ENCODE measurements around the gene APBB2. TPM values are rescaled to one million over a fixed set of nuclear protein-coding genes. Genes with fewer than 3 reads are reported as not detected.
A peak's percentile ranks its signal among the peaks of the same experiment; 100 is the strongest.

Gene APBB2
- polyA plus RNA-seq, 3 donors, result 0.15 to 0.33 TPM; not detected in 1

DNA sequence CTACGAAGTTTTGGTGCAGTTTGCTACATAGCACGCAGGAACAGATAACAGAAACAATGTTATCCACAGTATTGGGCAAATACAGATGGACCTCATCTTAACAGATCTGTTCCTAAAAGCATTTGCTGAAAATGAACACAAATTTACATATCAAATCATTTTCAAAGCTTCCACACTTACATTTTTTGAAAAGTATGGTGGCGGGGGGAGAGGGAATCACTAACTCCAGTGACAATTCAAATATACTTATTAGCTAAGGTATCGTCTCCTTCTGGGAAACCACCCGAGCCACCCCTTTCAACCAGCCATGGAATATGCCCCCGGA is 289.6 kb downstream of the APBB2 start:
- intact Hi-C loops (cut with micrococcal nuclease), result loop anchor here (5.0 to 10.0 kb wide), 2 partner anchors 290 to 293 kb away; partner anchors contain the start of gene APBB2 (in 1 of the 2)
- Histone ChIP-seq H3K9ac (ENCODE audit: insufficient read depth, low read length, poor library complexity, severe bottlenecking) (no peak overlapping the region), H3K79me2 (ENCODE audit: insufficient read depth, low read length) (no peaks in the 10 kb centered on the region), H3K36me3 (replicated peaks in 1 of 2; ENCODE audit: control insufficient read depth in 1 of 2, insufficient read depth in 2 of 2, low read length in 2 of 2) (no peaks in the 10 kb centered on the region), H3K27me3 (ENCODE audit: control insufficient read depth in 2 of 2, insufficient read depth in 2 of 2, low read length in 2 of 2) (no peaks in the 10 kb centered on the region), H3K4me1 (ENCODE audit: control insufficient read depth in 1 of 2, insufficient read depth in 2 of 2, low read length in 2 of 2) (peaks cover 0 to 2% of the 10 kb centered on the region in 2 donors), H3K27ac (ENCODE audit: low read depth in 1 of 2, low read length in 2 of 2) (no peak overlapping the region), H3K4me2 (replicated peaks; ENCODE audit: extremely low read depth, low read length, poor library complexity, severe bottlenecking) (no peak overlapping the region), H3K9me3 (replicated peaks in 1 of 2; ENCODE audit: control insufficient read depth in 1 of 2, insufficient read depth in 1 of 2, low read length in 2 of 2) (no peaks in the 10 kb centered on the region), H2AFZ (ENCODE audit: insufficient read depth, low read depth, low read length, poor library complexity, severe bottlenecking) (peak overlapping the region; percentile 81), H4K20me1 (ENCODE audit: insufficient read depth, low read length) (no peaks in the 10 kb centered on the region), H3K4me3 (replicated peaks in 1 of 3; ENCODE audit: low read depth in 2 of 3, low read length in 3 of 3) (no peak overlapping the region)
- 67% methylated on average over 3 of the region's 6 CpGs for WGBS (ENCODE audit: insufficient coverage)
- TF ChIP-seq, protein P1, sequence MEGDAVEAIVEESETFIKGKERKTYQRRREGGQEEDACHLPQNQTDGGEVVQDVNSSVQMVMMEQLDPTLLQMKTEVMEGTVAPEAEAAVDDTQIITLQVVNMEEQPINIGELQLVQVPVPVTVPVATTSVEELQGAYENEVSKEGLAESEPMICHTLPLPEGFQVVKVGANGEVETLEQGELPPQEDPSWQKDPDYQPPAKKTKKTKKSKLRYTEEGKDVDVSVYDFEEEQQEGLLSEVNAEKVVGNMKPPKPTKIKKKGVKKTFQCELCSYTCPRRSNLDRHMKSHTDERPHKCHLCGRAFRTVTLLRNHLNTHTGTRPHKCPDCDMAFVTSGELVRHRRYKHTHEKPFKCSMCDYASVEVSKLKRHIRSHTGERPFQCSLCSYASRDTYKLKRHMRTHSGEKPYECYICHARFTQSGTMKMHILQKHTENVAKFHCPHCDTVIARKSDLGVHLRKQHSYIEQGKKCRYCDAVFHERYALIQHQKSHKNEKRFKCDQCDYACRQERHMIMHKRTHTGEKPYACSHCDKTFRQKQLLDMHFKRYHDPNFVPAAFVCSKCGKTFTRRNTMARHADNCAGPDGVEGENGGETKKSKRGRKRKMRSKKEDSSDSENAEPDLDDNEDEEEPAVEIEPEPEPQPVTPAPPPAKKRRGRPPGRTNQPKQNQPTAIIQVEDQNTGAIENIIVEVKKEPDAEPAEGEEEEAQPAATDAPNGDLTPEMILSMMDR (IDR thresholded peaks at IDR 0.05), result peak; percentile 68
- no peaks in the 10 kb centered on the region for H3K36me3 Mint-ChIP-seq
- no peak for DNase-seq
- no peak overlapping the region for H3K4me3 Mint-ChIP-seq
- peaks cover 0 to 5% (median 0%) of the 10 kb centered on the region in 3 donors for H3K27me3 Mint-ChIP-seq (ENCODE audit: low read depth in 3 of 3)
- peaks cover 0 to 3% (median 0%) of the 10 kb centered on the region in 7 donors for H3K9me3 Mint-ChIP-seq
- H3K4me1 Mint-ChIP-seq, result peaks cover 5% of the 10 kb centered on the region
- H3K27ac Mint-ChIP-seq, result no peak overlapping the region

DNA sequence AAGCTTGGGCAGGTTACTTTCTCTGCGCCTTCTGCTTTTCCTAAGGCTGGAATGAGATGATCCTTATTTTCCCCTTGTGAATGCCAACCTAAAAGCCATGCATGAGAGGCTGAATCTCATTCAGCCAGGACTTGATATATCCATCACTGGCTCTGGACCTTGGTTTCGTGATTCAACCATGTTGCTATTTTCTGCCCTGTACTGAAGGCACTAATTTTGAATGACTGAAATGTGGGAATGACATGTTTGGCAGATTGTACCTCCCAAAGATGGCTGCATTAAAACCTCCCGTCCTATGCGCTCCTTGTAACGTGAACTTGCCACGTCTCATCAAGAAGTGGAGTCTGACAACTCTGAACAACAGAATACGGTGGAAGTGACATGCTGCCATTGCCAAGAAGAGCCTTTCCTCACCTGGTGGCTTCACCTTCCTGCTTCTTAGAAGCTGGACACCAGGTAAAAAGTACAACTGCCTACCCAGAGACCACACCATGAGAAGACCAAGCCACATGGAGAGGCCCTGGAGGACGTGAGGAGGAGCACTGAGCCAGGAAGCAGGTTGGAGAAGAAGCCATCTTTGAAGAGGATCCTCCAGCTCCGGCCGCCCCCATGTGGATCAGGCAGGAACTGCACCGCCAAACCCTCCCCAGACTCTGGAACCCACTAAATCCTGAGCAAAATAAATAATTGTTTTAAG is 290.1 kb downstream of the APBB2 start:
- H3K9me3 ChIP-seq (replicated peaks in 1 of 2; ENCODE audit: control insufficient read depth in 1 of 2, insufficient read depth in 1 of 2, low read length in 2 of 2), result no peaks in the 10 kb centered on the region
- peak overlapping the region; percentile 53 for H3K4me3 Mint-ChIP-seq
- intact Hi-C loops (cut with micrococcal nuclease), result loop anchor here in 1 of 2 donors (10.0 kb wide), 1 partner anchor 291 kb away; the partner anchor contains the start of gene APBB2
- H3K4me1 ChIP-seq (ENCODE audit: control insufficient read depth in 1 of 2, insufficient read depth in 2 of 2, low read length in 2 of 2), result peaks cover 0 to 2% of the 10 kb centered on the region in 2 donors
- WGBS (ENCODE audit: insufficient coverage), result 77% methylated on average over 9 of the region's 11 CpGs
- peaks cover 0 to 5% (median 0%) of the 10 kb centered on the region in 3 donors for H3K27me3 Mint-ChIP-seq (ENCODE audit: low read depth in 3 of 3)
- no peaks in the 10 kb centered on the region for H4K20me1 ChIP-seq (ENCODE audit: insufficient read depth, low read length)
- TF ChIP-seq, protein P1 (IDR thresholded peaks at IDR 0.05), result peak; percentile 97
- no peaks in the 10 kb centered on the region for H3K27me3 ChIP-seq (ENCODE audit: control insufficient read depth in 2 of 2, insufficient read depth in 2 of 2, low read length in 2 of 2)
- H2AFZ ChIP-seq (ENCODE audit: insufficient read depth, low read depth, low read length, poor library complexity, severe bottlenecking), result peak overlapping the region; percentile 81
- H3K4me3 ChIP-seq (replicated peaks in 1 of 3; ENCODE audit: low read depth in 2 of 3, low read length in 3 of 3), result no peak overlapping the region
- H3K27ac Mint-ChIP-seq, result peak overlapping the region in 2 of 7 donors; percentile 21 to 74
- H3K9ac ChIP-seq (ENCODE audit: insufficient read depth, low read length, poor library complexity, severe bottlenecking), result no peak overlapping the region
- H3K36me3 ChIP-seq (replicated peaks in 1 of 2; ENCODE audit: control insufficient read depth in 1 of 2, insufficient read depth in 2 of 2, low read length in 2 of 2), result no peaks in the 10 kb centered on the region
- H3K4me2 ChIP-seq (replicated peaks; ENCODE audit: extremely low read depth, low read length, poor library complexity, severe bottlenecking), result peak overlapping the region; percentile 12
- H3K79me2 ChIP-seq (ENCODE audit: insufficient read depth, low read length), result no peaks in the 10 kb centered on the region
- peaks cover 5% of the 10 kb centered on the region for H3K4me1 Mint-ChIP-seq
- no peak overlapping the region for H3K27ac ChIP-seq (ENCODE audit: low read depth in 1 of 2, low read length in 2 of 2)
- peaks cover 0 to 4% (median 0%) of the 10 kb centered on the region in 7 donors for H3K9me3 Mint-ChIP-seq
- no peaks in the 10 kb centered on the region for H3K36me3 Mint-ChIP-seq
- peak; percentile 39 to 61 (median 61) for DNase-seq
